Neuronal stem cell (in vitro differentiated cells): ENCODE measurements around the gene CD27. TPM values are rescaled to one million over a fixed set of nuclear protein-coding genes. Genes with fewer than 3 reads are reported as not detected.

Experiments used
- DNase-seq: peaks from one replicate; pipeline ENCODE4 v3.0.0-alpha.2; 2013; ENCODE audit warnings: low spot score
- H2AFZ ChIP-seq: one replicate; pipeline ENCODE4 v1.6.1; 2013; ENCODE audit warnings: mild to moderate bottlenecking, low read length, inconsistent platforms
- H2AK5ac ChIP-seq: 2 replicates; pipeline ENCODE4 v1.6.1; 2013; ENCODE audit warnings: low read depth, mild to moderate bottlenecking, inconsistent platforms, low read length, moderate library complexity, mixed read lengths
- H2BK120ac ChIP-seq: 2 replicates; pipeline ENCODE4 v1.6.1; 2013; ENCODE audit warnings: low read depth, mild to moderate bottlenecking, inconsistent platforms, low read length, moderate library complexity, mixed read lengths
- H2BK12ac ChIP-seq: one replicate; pipeline ENCODE4 v1.6.1; 2013; ENCODE audit warnings: low read length, inconsistent platforms
- H2BK15ac ChIP-seq: 2 replicates; pipeline ENCODE4 v1.6.1; 2013; ENCODE audit warnings: mild to moderate bottlenecking, low read length, inconsistent platforms, mixed read lengths
- H2BK5ac ChIP-seq: one replicate; pipeline ENCODE4 v1.6.1; 2013; ENCODE audit warnings: inconsistent platforms, mild to moderate bottlenecking, low read length, moderate library complexity
- H3K14ac ChIP-seq: one replicate; pipeline ENCODE4 v1.6.1; 2013; ENCODE audit warnings: low read length, inconsistent platforms
- H3K18ac ChIP-seq: 2 replicates; pipeline ENCODE4 v1.6.1; 2013; ENCODE audit warnings: low read length, inconsistent platforms
- H3K23ac ChIP-seq: 2 replicates; pipeline ENCODE4 v1.6.1; 2013; ENCODE audit warnings: low read depth, mild to moderate bottlenecking, mixed read lengths, low read length, inconsistent platforms; ENCODE audit not compliant: poor library complexity
- H3K27ac ChIP-seq: replicated peaks from 3 replicates; pipeline ENCODE4 v1.5.1; 2013; ENCODE audit warnings: low read length, inconsistent platforms
- H3K27me3 ChIP-seq, 3 experiments: 2 replicates each; pipeline ENCODE4 v1.6.1; 2013; ENCODE audit warnings: low read length in 3 of 3, mild to moderate bottlenecking in 2 of 3, inconsistent platforms in 1 of 3, low read depth in 1 of 3, mixed read lengths in 1 of 3, moderate library complexity in 1 of 3; ENCODE audit not compliant: control insufficient read depth in 3 of 3, insufficient read depth in 3 of 3
- H3K36me3 ChIP-seq, 2 donors: replicated peaks in 1 of 2; 2 replicates each; pipeline ENCODE4 v1.6.1; 2013; ENCODE audit warnings: low read length in 2 of 2; ENCODE audit not compliant: control insufficient read depth in 2 of 2, insufficient read depth in 2 of 2
- H3K4ac ChIP-seq: 2 replicates; pipeline ENCODE4 v1.6.1; 2013; ENCODE audit warnings: inconsistent platforms, mild to moderate bottlenecking, low read length, moderate library complexity
- H3K4me1 ChIP-seq, 2 donors: 1 replicate in 1 of 2; 2 replicates in 1 of 2; pipeline ENCODE4 v1.6.1; 2013; ENCODE audit warnings: low read length in 2 of 2, low read depth in 1 of 2; ENCODE audit not compliant: control insufficient read depth in 2 of 2, insufficient read depth in 1 of 2
- H3K4me2 ChIP-seq: one replicate; pipeline ENCODE4 v1.6.1; 2013; ENCODE audit warnings: mild to moderate bottlenecking, low read length, inconsistent platforms; ENCODE audit not compliant: insufficient read depth, poor library complexity, severe bottlenecking
- H3K4me3 ChIP-seq, 2 donors: 2 replicates each; pipeline ENCODE4 v1.5.1; 2013; ENCODE audit warnings: low read length in 2 of 2, mild to moderate bottlenecking in 2 of 2, inconsistent platforms in 1 of 2, moderate library complexity in 1 of 2
- H3K79me1 ChIP-seq: one replicate; pipeline ENCODE4 v1.6.1; 2013; ENCODE audit warnings: low read depth, mild to moderate bottlenecking, inconsistent platforms, low read length, moderate library complexity
- H3K9ac ChIP-seq: one replicate; pipeline ENCODE4 v1.6.1; 2013; ENCODE audit warnings: mild to moderate bottlenecking, low read depth, low read length, inconsistent platforms; ENCODE audit not compliant: poor library complexity
- H3K9me3 ChIP-seq, 2 donors: replicated peaks in 1 of 2; 2 replicates each; pipeline versions ENCODE3 to v1.6.1; 2013; ENCODE audit warnings: low read length in 2 of 2, mild to moderate bottlenecking in 2 of 2, inconsistent platforms in 1 of 2, low read depth in 1 of 2, mixed read lengths in 1 of 2, moderate library complexity in 1 of 2; ENCODE audit not compliant: control insufficient read depth in 2 of 2, insufficient read depth in 1 of 2
- H4K8ac ChIP-seq: one replicate; pipeline ENCODE4 v1.6.1; 2013; ENCODE audit warnings: low read depth, mild to moderate bottlenecking, inconsistent platforms, low read length, moderate library complexity
- H4K91ac ChIP-seq: one replicate; pipeline ENCODE4 v1.6.1; 2013; ENCODE audit warnings: low read length, low read depth, mild to moderate bottlenecking, inconsistent platforms; ENCODE audit not compliant: poor library complexity
- WGBS, 2 donors: extraction: QIAGEN DNeasy Blood & Tissue Kit; methylation state at CpG; one replicate each; pipeline ENCODE4 v1.1.7; 2013; ENCODE audit warnings: missing lambda C conversion rate in 2 of 2, mixed read lengths in 1 of 2; ENCODE audit not compliant: insufficient read length in 2 of 2, insufficient replicate concordance in 1 of 2; ENCODE audit errors: extremely low coverage in 2 of 2; 5-methylcytosine and 5-hydroxymethylcytosine counted together
- polyA plus RNA-seq, 2 experiments: library from polyadenylated mRNA; stranded (reverse); fragments of 200-250 nt; gene quantifications; one replicate each; pipeline ENCODE4 v1.2.3, GENCODE V29; 2013

CD27 gene
- polyA plus RNA-seq (2013, experiment 1 of 2), result 0.14 TPM
- polyA plus RNA-seq (2013, experiment 2 of 2), result 0.11 TPM

GRCh38 chr12:6444704-6445688, at the start of gene CD27:
TSS of gene CD27 (plus strand) at chr12:6444955. CDS start at chr12:6445096, 141 bp downstream.
- no CpG with 5 or more reads among the region's 16 CpGs for WGBS, 2 donors
- no peak within 1 kb of the TSS for H2BK5ac ChIP-seq
- H3K27me3 ChIP-seq, result no peaks in the 10 kb centered on the region
- H3K4me1 ChIP-seq, result peaks cover 2% of the 10 kb centered on the region in 2 donors
- no peak within 1 kb of the TSS for H3K4me2 ChIP-seq
- no peaks in the 10 kb centered on the region for H3K9me3 ChIP-seq
- H3K9ac ChIP-seq, result no peak within 1 kb of the TSS
- no peak within 1 kb of the TSS for H2BK120ac ChIP-seq
- H2AK5ac ChIP-seq, result no peak within 1 kb of the TSS
- H4K8ac ChIP-seq, result no peak within 1 kb of the TSS
- no peaks in the 10 kb centered on the region for H3K36me3 ChIP-seq
- H3K27ac ChIP-seq, result no peak within 1 kb of the TSS
- H3K18ac ChIP-seq, result peak within 1 kb of the TSS; percentile 42
- no peak within 1 kb of the TSS for H2BK15ac ChIP-seq
- no peak for DNase-seq
- H2AFZ ChIP-seq, result no peak within 1 kb of the TSS
- no peak within 1 kb of the TSS for H3K4ac ChIP-seq
- no peak within 1 kb of the TSS for H3K4me3 ChIP-seq
- no peak within 1 kb of the TSS for H3K23ac ChIP-seq
- peaks cover under 1% of the 10 kb centered on the region for H3K79me1 ChIP-seq
- no peak within 1 kb of the TSS for H4K91ac ChIP-seq
- no peak within 1 kb of the TSS for H3K14ac ChIP-seq
- no peak within 1 kb of the TSS for H2BK12ac ChIP-seq

GRCh38 chr12:6396031-6396430, 48.7 kb upstream of the CD27 start:
- H2BK15ac ChIP-seq, result no peak overlapping the region
- no peak overlapping the region for H4K91ac ChIP-seq
- H2BK120ac ChIP-seq, result no peak overlapping the region
- no peaks in the 10 kb centered on the region for H3K36me3 ChIP-seq
- no peak overlapping the region for H3K9ac ChIP-seq
- peaks cover 0 to 4% of the 10 kb centered on the region in 2 donors for H3K9me3 ChIP-seq
- H4K8ac ChIP-seq, result no peak overlapping the region
- H3K4me2 ChIP-seq, result no peak overlapping the region
- no CpG with 5 or more reads among the region's 2 CpGs for WGBS, 2 donors
- no peak overlapping the region for H3K23ac ChIP-seq
- H2AK5ac ChIP-seq, result no peak overlapping the region
- no peak overlapping the region for H3K18ac ChIP-seq
- H3K4me1 ChIP-seq, result no peaks in the 10 kb centered on the region
- H2AFZ ChIP-seq, result no peak overlapping the region
- H3K27me3 ChIP-seq, result no peaks in the 10 kb centered on the region
- no peaks in the 10 kb centered on the region for H3K79me1 ChIP-seq
- no peak overlapping the region for H3K4ac ChIP-seq
- DNase-seq, result no peak
- no peak overlapping the region for H3K4me3 ChIP-seq
- H3K27ac ChIP-seq, result no peak overlapping the region
- no peak overlapping the region for H3K14ac ChIP-seq
- no peak overlapping the region for H2BK5ac ChIP-seq
- H2BK12ac ChIP-seq, result no peak overlapping the region

GRCh38 chr12:6399884-6400644, 44.7 kb upstream of the CD27 start:
- Histone ChIP-seq H4K91ac (no peak overlapping the region), H3K36me3 (no peaks in the 10 kb centered on the region), H3K9ac (no peak overlapping the region), H3K18ac (no peak overlapping the region), H2BK5ac (no peak overlapping the region), H2AFZ (no peak overlapping the region), H3K4me2 (no peak overlapping the region), H3K14ac (no peak overlapping the region), H2BK15ac (no peak overlapping the region), H3K27ac (no peak overlapping the region), H3K27me3 (no peaks in the 10 kb centered on the region), H2AK5ac (no peak overlapping the region), H3K79me1 (no peaks in the 10 kb centered on the region), H2BK12ac (no peak overlapping the region), H3K4ac (no peak overlapping the region), H3K23ac (no peak overlapping the region), H3K4me1 (no peaks in the 10 kb centered on the region), H3K9me3 (peaks cover 0 to 4% of the 10 kb centered on the region in 2 donors), H2BK120ac (no peak overlapping the region), H3K4me3 (no peak overlapping the region), H4K8ac (no peak overlapping the region)
- no CpG with 5 or more reads among the region's 7 CpGs for WGBS, 2 donors
- DNase-seq, result no peak

DNA sequence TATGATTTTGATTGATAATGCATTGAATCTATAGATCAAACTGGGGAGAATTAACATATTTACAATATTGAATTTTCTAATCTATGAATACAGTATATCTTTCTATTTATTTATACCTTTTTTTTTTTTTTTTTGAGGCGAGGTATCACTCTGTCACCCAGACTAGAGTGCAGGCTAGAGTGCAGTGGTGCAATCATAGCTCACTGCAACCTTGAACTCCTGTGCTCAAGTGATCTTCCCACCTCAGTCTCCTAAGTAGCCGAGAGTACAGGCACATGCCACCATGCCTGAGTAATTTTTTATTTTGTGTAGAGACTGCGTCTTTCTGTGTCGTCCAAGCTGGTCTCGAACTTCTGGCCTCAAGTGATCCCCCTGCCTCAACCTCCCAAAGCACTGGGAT, 40.4 kb upstream of the CD27 start:
- Histone ChIP-seq H3K27ac (no peak overlapping the region), H3K9ac (no peak overlapping the region), H3K4me2 (no peak overlapping the region), H2AK5ac (no peak overlapping the region), H3K4ac (no peak overlapping the region), H3K4me3 (no peak overlapping the region), H2BK15ac (no peak overlapping the region), H3K23ac (no peak overlapping the region), H3K18ac (no peak overlapping the region), H2BK5ac (no peak overlapping the region), H3K27me3 (no peaks in the 10 kb centered on the region), H2BK120ac (no peak overlapping the region), H4K8ac (no peak overlapping the region), H2AFZ (no peak overlapping the region), H3K4me1 (no peaks in the 10 kb centered on the region), H3K79me1 (no peaks in the 10 kb centered on the region), H3K9me3 (no peaks in the 10 kb centered on the region), H3K14ac (no peak overlapping the region), H2BK12ac (no peak overlapping the region), H4K91ac (no peak overlapping the region), H3K36me3 (no peaks in the 10 kb centered on the region)
- DNase-seq, result no peak
- no CpG with 5 or more reads among the region's 5 CpGs for WGBS, 2 donors
